GOT3 (cell line): ENCODE data around the gene AOAH.

Experiments used
- DNase-seq: peaks from one replicate; lab custom pipeline; 2025; ENCODE audit warnings: mixed read lengths; lab: John Stamatoyannopoulos, UW

The AOAH gene

GRCh38 chr7:36547416-36547815 is 176.9 kb downstream of the AOAH start:
- DNase-seq = no peak

- no peak for DNase-seq
Measured at GRCh38 chr7:36546331-36546730, 178.0 kb downstream of the AOAH start.

- no peak for DNase-seq
Measured at GRCh38 chr7:36545291-36545690, 179.0 kb downstream of the AOAH start.

- no peak for DNase-seq
Measured at GRCh38 chr7:36538126-36538525, 186.2 kb downstream of the AOAH start.

GRCh38 chr7:36535866-36536664 is 188.2 kb downstream of the AOAH start:
- no peak for DNase-seq

GRCh38 chr7:36533717-36534116 is 190.6 kb downstream of the AOAH start:
- DNase-seq = no peak

- DNase-seq = no peak
Measured at GRCh38 chr7:36532981-36533499, 191.3 kb downstream of the AOAH start.

- DNase-seq = no peak
Measured at GRCh38 chr7:36531951-36532350, 192.3 kb downstream of the AOAH start.

GRCh38 chr7:36530456-36530855 is 193.8 kb downstream of the AOAH start:
- no peak for DNase-seq

GRCh38 chr7:36527549-36527913 is 196.8 kb downstream of the AOAH start:
- DNase-seq = no peak

GRCh38 chr7:36526863-36527548 is 197.3 kb downstream of the AOAH start:
- no peak for DNase-seq

- DNase-seq = no peak
Measured at GRCh38 chr7:36523371-36524101, 200.8 kb downstream of the AOAH start.

- DNase-seq = no peak
Measured at GRCh38 chr7:36522453-36523007, 201.8 kb downstream of the AOAH start.

- DNase-seq = no peak
Measured at GRCh38 chr7:36521911-36522310, 202.4 kb downstream of the AOAH start.

GRCh38 chr7:36521133-36521532 is 203.2 kb downstream of the AOAH start:
- DNase-seq = no peak

GRCh38 chr7:36515847-36516246 is 208.4 kb downstream of the AOAH start:
- DNase-seq = no peak

GRCh38 chr7:36514289-36515243 is 209.7 kb downstream of the AOAH start:
- DNase-seq = no peak

- no peak for DNase-seq
Measured at GRCh38 chr7:36513393-36513792, 210.9 kb downstream of the AOAH start.

- no peak for DNase-seq
Measured at GRCh38 chr7:36512616-36513015, 211.7 kb downstream of the AOAH start.

- DNase-seq = no peak
Measured at GRCh38 chr7:36509962-36510361, 214.3 kb downstream of the AOAH start.
